HCT116 (cell line): ENCODE results near the gene AMBRA1.

ENCODE experiments used
- EZH2 ChIP-seq: fragments of 200-600 bp; sonication (generic); IDR thresholded peaks from 2 replicates; pipeline ENCODE4 v1.6.1; 2017; ENCODE audit warnings: antibody characterized with exemption, mixed run types
- POLR2A ChIP-seq: IDR thresholded peaks from 2 replicates; pipeline ENCODE4 v1.7.0; 2011; ENCODE audit warnings: borderline replicate concordance; ENCODE audit not compliant: insufficient read depth, insufficient read length; ENCODE audit errors: extremely low read depth
- RAD21 ChIP-seq: IDR thresholded peaks from 2 replicates; pipeline ENCODE4 v1.6.1; 2012; ENCODE audit warnings: low read depth, mild to moderate bottlenecking
- SRF ChIP-seq: IDR thresholded peaks from 2 replicates; pipeline ENCODE4 v1.6.1; 2012; ENCODE audit warnings: low read depth
- ZNF274 ChIP-seq: fragments of 200-500 bp; sonication (Bioruptor generic); IDR thresholded peaks from 2 replicates; pipeline ENCODE4 v1.6.1; 2014; ENCODE audit warnings: mild to moderate bottlenecking, low read depth, low read length, inconsistent platforms
- TF ChIP-seq, protein P1 (sequence below), 3 experiments: fragments of 200-600 bp in 1 of 3; sonication (generic) in 1 of 3; IDR thresholded peaks in 2 of 3; conservative IDR thresholded peaks in 1 of 3; 2 replicates each; pipeline ENCODE4 v1.5.1; 2012 to 2017; ENCODE audit warnings: low read depth in 2 of 3, low read length in 2 of 3, antibody characterized with exemption in 1 of 3, borderline replicate concordance in 1 of 3, control low read depth in 1 of 3, mild to moderate bottlenecking in 1 of 3, mixed read lengths in 1 of 3, mixed run types in 1 of 3, moderate library complexity in 1 of 3; ENCODE audit not compliant: insufficient read depth in 1 of 3
- TF ChIP-seq, protein P2 (sequence below): IDR thresholded peaks from 2 replicates; pipeline ENCODE4 v1.6.1; 2012; ENCODE audit warnings: low read depth

DNA sequence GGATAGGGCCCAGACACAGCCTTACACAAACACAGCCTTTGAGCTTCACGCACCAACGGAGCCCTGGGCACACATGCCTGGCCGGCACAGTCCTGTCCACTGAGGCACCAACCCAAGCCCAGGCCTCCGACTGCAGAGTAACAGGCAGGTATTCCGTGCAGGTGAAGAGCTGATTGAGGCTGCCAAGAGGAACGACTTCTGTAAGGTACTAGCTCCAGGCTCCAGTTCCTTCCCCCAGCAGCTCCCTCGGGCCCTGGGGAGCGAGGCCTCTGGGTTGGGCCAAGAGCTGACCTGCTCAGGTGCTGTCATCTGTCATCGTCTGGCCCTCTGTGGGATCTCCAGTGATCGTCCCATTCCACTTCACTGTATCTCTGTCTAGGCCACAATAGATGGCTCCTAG is 215.5 kb downstream of the AMBRA1 start:
- TF ChIP-seq, protein P1, sequence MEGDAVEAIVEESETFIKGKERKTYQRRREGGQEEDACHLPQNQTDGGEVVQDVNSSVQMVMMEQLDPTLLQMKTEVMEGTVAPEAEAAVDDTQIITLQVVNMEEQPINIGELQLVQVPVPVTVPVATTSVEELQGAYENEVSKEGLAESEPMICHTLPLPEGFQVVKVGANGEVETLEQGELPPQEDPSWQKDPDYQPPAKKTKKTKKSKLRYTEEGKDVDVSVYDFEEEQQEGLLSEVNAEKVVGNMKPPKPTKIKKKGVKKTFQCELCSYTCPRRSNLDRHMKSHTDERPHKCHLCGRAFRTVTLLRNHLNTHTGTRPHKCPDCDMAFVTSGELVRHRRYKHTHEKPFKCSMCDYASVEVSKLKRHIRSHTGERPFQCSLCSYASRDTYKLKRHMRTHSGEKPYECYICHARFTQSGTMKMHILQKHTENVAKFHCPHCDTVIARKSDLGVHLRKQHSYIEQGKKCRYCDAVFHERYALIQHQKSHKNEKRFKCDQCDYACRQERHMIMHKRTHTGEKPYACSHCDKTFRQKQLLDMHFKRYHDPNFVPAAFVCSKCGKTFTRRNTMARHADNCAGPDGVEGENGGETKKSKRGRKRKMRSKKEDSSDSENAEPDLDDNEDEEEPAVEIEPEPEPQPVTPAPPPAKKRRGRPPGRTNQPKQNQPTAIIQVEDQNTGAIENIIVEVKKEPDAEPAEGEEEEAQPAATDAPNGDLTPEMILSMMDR (IDR thresholded peaks at IDR 0.05 in 2 of 3, conservative IDR thresholded peaks at IDR 0.05 in 1 of 3; ENCODE audit: borderline replicate concordance in 1 of 3, insufficient read depth in 1 of 3, low read depth in 2 of 3, low read length in 2 of 3): no peak
- TF ChIP-seq EZH2: no peak
- TF ChIP-seq SRF: no peak
- no peak for TF ChIP-seq ZNF274
- TF ChIP-seq, protein P2, sequence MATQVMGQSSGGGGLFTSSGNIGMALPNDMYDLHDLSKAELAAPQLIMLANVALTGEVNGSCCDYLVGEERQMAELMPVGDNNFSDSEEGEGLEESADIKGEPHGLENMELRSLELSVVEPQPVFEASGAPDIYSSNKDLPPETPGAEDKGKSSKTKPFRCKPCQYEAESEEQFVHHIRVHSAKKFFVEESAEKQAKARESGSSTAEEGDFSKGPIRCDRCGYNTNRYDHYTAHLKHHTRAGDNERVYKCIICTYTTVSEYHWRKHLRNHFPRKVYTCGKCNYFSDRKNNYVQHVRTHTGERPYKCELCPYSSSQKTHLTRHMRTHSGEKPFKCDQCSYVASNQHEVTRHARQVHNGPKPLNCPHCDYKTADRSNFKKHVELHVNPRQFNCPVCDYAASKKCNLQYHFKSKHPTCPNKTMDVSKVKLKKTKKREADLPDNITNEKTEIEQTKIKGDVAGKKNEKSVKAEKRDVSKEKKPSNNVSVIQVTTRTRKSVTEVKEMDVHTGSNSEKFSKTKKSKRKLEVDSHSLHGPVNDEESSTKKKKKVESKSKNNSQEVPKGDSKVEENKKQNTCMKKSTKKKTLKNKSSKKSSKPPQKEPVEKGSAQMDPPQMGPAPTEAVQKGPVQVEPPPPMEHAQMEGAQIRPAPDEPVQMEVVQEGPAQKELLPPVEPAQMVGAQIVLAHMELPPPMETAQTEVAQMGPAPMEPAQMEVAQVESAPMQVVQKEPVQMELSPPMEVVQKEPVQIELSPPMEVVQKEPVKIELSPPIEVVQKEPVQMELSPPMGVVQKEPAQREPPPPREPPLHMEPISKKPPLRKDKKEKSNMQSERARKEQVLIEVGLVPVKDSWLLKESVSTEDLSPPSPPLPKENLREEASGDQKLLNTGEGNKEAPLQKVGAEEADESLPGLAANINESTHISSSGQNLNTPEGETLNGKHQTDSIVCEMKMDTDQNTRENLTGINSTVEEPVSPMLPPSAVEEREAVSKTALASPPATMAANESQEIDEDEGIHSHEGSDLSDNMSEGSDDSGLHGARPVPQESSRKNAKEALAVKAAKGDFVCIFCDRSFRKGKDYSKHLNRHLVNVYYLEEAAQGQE: no peak
- TF ChIP-seq RAD21: no peak
- no peak for TF ChIP-seq POLR2A
